ENCODE results near the gene GREB1L.
"Not testable (repeated sequence)": the region's sequence is repeated elsewhere in the genome, so short reads cannot be mapped to it uniquely, and the experiment has no call there.

GREB1L gene

GRCh38 chr18:21306368-21306767, 64.3 kb downstream of the GREB1L start:
- DNase-seq (ENCODE audit: low read depth) = peak; percentile 90

GRCh38 chr18:21307578-21307977, 65.5 kb downstream of the GREB1L start:
- DNase-seq (ENCODE audit: low read depth) = no peak

- DNase-seq (ENCODE audit: low read depth) = no peak
Observed at GRCh38 chr18:21309248-21309647, 67.2 kb downstream of the GREB1L start.

GRCh38 chr18:21311980-21312379, 69.9 kb downstream of the GREB1L start:
- not testable (repeated sequence) for DNase-seq (ENCODE audit: low read depth)

- peak; percentile 30 for DNase-seq (ENCODE audit: low read depth)
Observed at GRCh38 chr18:21313576-21313975, 71.5 kb downstream of the GREB1L start.

GRCh38 chr18:21314724-21315123, 72.7 kb downstream of the GREB1L start:
- DNase-seq (ENCODE audit: low read depth) = peak; percentile 27

- not testable (repeated sequence) for DNase-seq (ENCODE audit: low read depth)
Observed at GRCh38 chr18:21315126-21315525, 73.1 kb downstream of the GREB1L start.

- peak; percentile 87 for DNase-seq (ENCODE audit: low read depth)
Observed at GRCh38 chr18:21315741-21316197, 73.7 kb downstream of the GREB1L start.

- DNase-seq (ENCODE audit: low read depth) = peak; percentile 60
Observed at GRCh38 chr18:21316296-21316695, 74.3 kb downstream of the GREB1L start.

- no peak for DNase-seq (ENCODE audit: low read depth)
Observed at GRCh38 chr18:21321711-21322110, 79.7 kb downstream of the GREB1L start.

- DNase-seq (ENCODE audit: low read depth) = no peak
Observed at GRCh38 chr18:21327101-21327500, 85.1 kb downstream of the GREB1L start.

GRCh38 chr18:21330122-21330701, 88.2 kb downstream of the GREB1L start:
- peak; percentile 73 for DNase-seq (ENCODE audit: low read depth)

GRCh38 chr18:21331065-21331464, 89.0 kb downstream of the GREB1L start:
- DNase-seq (ENCODE audit: low read depth) = no peak

- DNase-seq (ENCODE audit: low read depth) = no peak
Observed at GRCh38 chr18:21335927-21336488, 94.0 kb downstream of the GREB1L start.

- no peak for DNase-seq (ENCODE audit: low read depth)
Observed at GRCh38 chr18:21336846-21337245, 94.8 kb downstream of the GREB1L start.

GRCh38 chr18:21341141-21341540, 99.1 kb downstream of the GREB1L start:
- DNase-seq (ENCODE audit: low read depth) = peak; percentile 52

GRCh38 chr18:21342372-21342771, 100.3 kb downstream of the GREB1L start:
- DNase-seq (ENCODE audit: low read depth) = peak; percentile 14

- no peak for DNase-seq (ENCODE audit: low read depth)
Observed at GRCh38 chr18:21344860-21345259, 102.8 kb downstream of the GREB1L start.

GRCh38 chr18:21345840-21346239, 103.8 kb downstream of the GREB1L start:
- DNase-seq (ENCODE audit: low read depth) = peak; percentile 59

GRCh38 chr18:21359746-21360145, 117.7 kb downstream of the GREB1L start:
- no peak for DNase-seq (ENCODE audit: low read depth)

GRCh38 chr18:21361307-21361880, 119.4 kb downstream of the GREB1L start:
- peak; percentile 43 for DNase-seq (ENCODE audit: low read depth)

GRCh38 chr18:21362831-21363230, 120.8 kb downstream of the GREB1L start:
- DNase-seq (ENCODE audit: low read depth) = peak; percentile 13

GRCh38 chr18:21363348-21363747, 121.3 kb downstream of the GREB1L start:
- peak; percentile 34 for DNase-seq (ENCODE audit: low read depth)

GRCh38 chr18:21364471-21364870, 122.4 kb downstream of the GREB1L start:
- DNase-seq (ENCODE audit: low read depth) = no peak

All from amniotic epithelial cell (primary cell).